Heart right ventricle (tissue), 16 donors: ENCODE data around the gene ZNF248. TPM values are rescaled to one million over a fixed set of nuclear protein-coding genes. Genes with fewer than 3 reads are reported as not detected.

Source experiments
- ATAC-seq, 8 donors: fragments of 200-7000 bp; cut with Tn5 transposase; one replicate each; pipeline ENCODE4 v1.9.1; 2020; ENCODE audit warnings: mild to moderate bottlenecking in 8 of 8, moderate library complexity in 8 of 8, moderate number of reproducible peaks in 1 of 8
- DNase-seq, 2 donors: peaks; one replicate each; pipeline ENCODE4 v3.0.0-alpha.2; 2020
- H3K27ac ChIP-seq, 10 donors: fragments of 200-600 bp; sonication (generic) in 2 of 10; one replicate each; pipeline versions ENCODE4 v1.5.0 to v1.8.0; 2020 to 2022; ENCODE audit warnings: mild to moderate bottlenecking in 3 of 10
- H3K27me3 ChIP-seq, 7 donors: fragments of 200-600 bp; one replicate each; pipeline ENCODE4 v1.8.0; 2021 to 2022; ENCODE audit warnings: mild to moderate bottlenecking in 2 of 7
- H3K36me3 ChIP-seq, 9 donors: fragments of 200-600 bp; sonication (generic) in 1 of 9; one replicate each; pipeline versions ENCODE4 v1.5.0 to v1.8.0; 2020 to 2022; ENCODE audit warnings: mild to moderate bottlenecking in 2 of 9
- H3K4me1 ChIP-seq, 9 donors: fragments of 200-600 bp; sonication (generic) in 1 of 9; one replicate each; pipeline versions ENCODE4 v1.5.0 to v1.8.0; 2020 to 2022; ENCODE audit warnings: mild to moderate bottlenecking in 4 of 9
- H3K4me3 ChIP-seq, 10 donors: fragments of 200-600 bp; sonication (generic) in 2 of 10; one replicate each; pipeline versions ENCODE4 v1.5.0 to v1.8.0; 2020 to 2022; ENCODE audit warnings: mild to moderate bottlenecking in 7 of 10, moderate library complexity in 2 of 10
- H3K9me3 ChIP-seq, 11 donors: fragments of 200-600 bp in 10 of 11; sonication (generic) in 2 of 11; one replicate each; pipeline versions ENCODE4 v1.5.0 to v1.8.0; 2013 to 2022; ENCODE audit warnings: mild to moderate bottlenecking in 2 of 11, control low read depth in 1 of 11, moderate library complexity in 1 of 11
- WGBS, 2 donors: extraction: QIAGEN DNeasy Blood & Tissue Kit; methylation state at CpG; one replicate each; pipeline ENCODE4 v1.1.7; 2013; ENCODE audit warnings: inconsistent platforms in 1 of 2; 5-methylcytosine and 5-hydroxymethylcytosine counted together
- intact Hi-C, 10 donors: fragments of 100-400 bp; cut with DNase I; formaldehyde crosslinking; loops; one replicate each; pipeline versions ENCODE4 v1.11.1 to v1.14.2; 2022
- polyA plus RNA-seq, 2 donors: library from polyadenylated mRNA; stranded (reverse); fragments of 200-250 nt; gene quantifications; one replicate each; pipeline ENCODE4 v1.2.3, GENCODE V29; 2013
- total RNA-seq, 10 donors: library from RNA; stranded (reverse); fragmentation: NEBNext Ultra II Directional in 3 of 10; extraction: Animal tissue kit (Norgen Biotek cat#: 25700) in 3 of 10; gene quantifications; one replicate each; pipeline versions ENCODE4 v1.2.1 to v1.2.4, GENCODE V29; 2021 to 2023
- TF ChIP-seq, protein P1 (sequence below), 9 donors: fragments of 200-600 bp; sonication (generic) in 2 of 9; IDR thresholded peaks; one replicate each; pipeline versions ENCODE4 v1.5.0 to v1.8.0; 2021 to 2022; ENCODE audit warnings: antibody characterized with exemption in 9 of 9, mild to moderate bottlenecking in 5 of 9, moderate library complexity in 1 of 9
- donor health status: Arrhythmogenic right ventricular cardiomyopathy.
- donor health status: ischemic (EF 13 %, LVEDD 7.1; RV severe dilation, severe dysfunction).
- donor health status: healthy with polysubstance abuse.
- donor health status: DM: no; HTN: yes; CAD: no.
- donor health status: DM: no; HTN: no; CAD: no.
- donor health status: ischemic (EF 25% LVEDD 6.9; RV normal size, moderate dysfunction).
- donor health status: ischemic (EF 25% LVEDD 5.7; RV mildly dilated, moderate dysfunction).
- donor health status: healthy.
- donor health status: DM: yes; HTN: yes; CAD: no.
- donor health status: Ischemic cardiomyopathy.
- donor health status: ischemic (EF 35%, LVEDD 5.7; RV mildly dilated, moderate dysfunction).
- donor health status: nonischemic (EF 11% LVEDD 7.7; RV severe dilation, severe dysfunction).
- donor health status: DM: yes; HTN: yes; CAD: no.
- donor health status: PGD.
- donor health status: ischemic (EF 29% LVEDD 5.4; RV normal size, mild dysfunction).
- donor health status: nonischemic (EF 23%, LVEDD 6.1; RV moderate dilation, normal function).

The ZNF248 gene
- total and polyA plus RNA-seq, 12 donors, result 3.8 to 13.9 (median 8.8) TPM

DNA sequence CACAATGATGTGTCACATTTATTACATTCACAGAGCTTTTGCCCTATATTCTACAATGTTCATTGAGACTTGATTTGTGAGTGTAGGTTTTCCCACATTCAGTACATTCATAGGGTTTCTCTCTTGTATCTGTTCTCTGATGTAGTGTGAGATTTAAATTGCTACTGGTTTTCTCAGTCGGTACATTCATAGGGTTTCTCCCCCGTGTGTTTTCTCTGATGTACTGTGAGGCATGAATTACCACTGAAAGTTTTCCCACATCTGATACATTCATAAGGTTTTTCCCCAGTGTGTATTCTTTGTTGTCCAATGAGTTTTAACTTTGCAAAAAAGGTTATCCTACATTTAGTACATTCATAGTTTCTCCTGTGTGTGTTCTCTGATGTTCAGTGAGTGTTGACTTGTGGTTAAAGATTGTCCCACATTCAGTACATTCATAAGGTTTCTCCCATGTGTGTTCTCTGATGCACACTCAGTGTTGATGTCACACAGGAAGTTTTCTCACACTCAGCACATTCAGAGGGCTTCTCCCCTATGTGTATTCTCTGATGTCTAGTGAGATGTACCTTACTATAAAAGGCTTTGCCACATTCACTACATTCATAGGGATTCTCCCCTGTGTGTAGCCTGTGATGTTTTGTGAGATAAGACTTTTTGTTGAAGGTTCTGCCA, 63.0 kb downstream of the ZNF248 start:
- TF ChIP-seq, protein P1, sequence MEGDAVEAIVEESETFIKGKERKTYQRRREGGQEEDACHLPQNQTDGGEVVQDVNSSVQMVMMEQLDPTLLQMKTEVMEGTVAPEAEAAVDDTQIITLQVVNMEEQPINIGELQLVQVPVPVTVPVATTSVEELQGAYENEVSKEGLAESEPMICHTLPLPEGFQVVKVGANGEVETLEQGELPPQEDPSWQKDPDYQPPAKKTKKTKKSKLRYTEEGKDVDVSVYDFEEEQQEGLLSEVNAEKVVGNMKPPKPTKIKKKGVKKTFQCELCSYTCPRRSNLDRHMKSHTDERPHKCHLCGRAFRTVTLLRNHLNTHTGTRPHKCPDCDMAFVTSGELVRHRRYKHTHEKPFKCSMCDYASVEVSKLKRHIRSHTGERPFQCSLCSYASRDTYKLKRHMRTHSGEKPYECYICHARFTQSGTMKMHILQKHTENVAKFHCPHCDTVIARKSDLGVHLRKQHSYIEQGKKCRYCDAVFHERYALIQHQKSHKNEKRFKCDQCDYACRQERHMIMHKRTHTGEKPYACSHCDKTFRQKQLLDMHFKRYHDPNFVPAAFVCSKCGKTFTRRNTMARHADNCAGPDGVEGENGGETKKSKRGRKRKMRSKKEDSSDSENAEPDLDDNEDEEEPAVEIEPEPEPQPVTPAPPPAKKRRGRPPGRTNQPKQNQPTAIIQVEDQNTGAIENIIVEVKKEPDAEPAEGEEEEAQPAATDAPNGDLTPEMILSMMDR (IDR thresholded peaks at IDR 0.05), result no peak
- ATAC-seq, result no peak
- H3K9me3 ChIP-seq, result peaks cover 0 to 83% (median 21%) of the 10 kb centered on the region in 11 donors
- H3K27me3 ChIP-seq, result no peaks in the 10 kb centered on the region
- H3K4me3 ChIP-seq, result no peak overlapping the region
- DNase-seq, result no peak
- H3K27ac ChIP-seq, result no peak overlapping the region
- H3K4me1 ChIP-seq, result no peaks in the 10 kb centered on the region
- intact Hi-C loops, result no loop called here
- WGBS, 2 donors, result 80 to 84% methylated on average over 2 of the region's 2 CpGs
- peaks cover 0 to 28% (median 0%) of the 10 kb centered on the region in 9 donors for H3K36me3 ChIP-seq

DNA sequence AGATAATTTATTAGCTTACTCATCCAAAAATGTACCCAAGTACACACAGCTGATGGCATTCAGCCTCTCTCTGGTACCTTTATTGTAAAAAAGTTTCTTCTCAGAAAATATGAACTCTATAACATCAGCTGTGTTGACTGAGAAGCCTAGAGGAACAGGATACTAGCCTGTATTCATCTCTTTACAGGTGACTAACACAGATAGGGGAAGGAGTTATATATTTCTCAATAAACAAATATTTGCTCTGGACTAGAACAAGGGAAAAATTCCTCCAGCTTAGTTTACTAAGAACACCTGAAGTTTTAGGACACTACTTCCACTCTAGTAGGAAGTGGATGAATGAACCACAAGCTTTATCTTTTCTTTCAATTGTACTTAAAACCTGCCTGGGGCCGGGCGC, 67.8 kb downstream of the ZNF248 start:
- Histone ChIP-seq H3K36me3 (peaks cover 0 to 6% (median 0%) of the 10 kb centered on the region in 9 donors), H3K4me1 (no peaks in the 10 kb centered on the region), H3K27ac (no peak overlapping the region), H3K4me3 (no peak overlapping the region), H3K27me3 (no peaks in the 10 kb centered on the region), H3K9me3 (peaks cover 0 to 78% (median 12%) of the 10 kb centered on the region in 11 donors)
- no peak for ATAC-seq
- DNase-seq, result no peak
- 64 to 90% methylated on average over 2 of the region's 2 CpGs for WGBS, 2 donors
- intact Hi-C loops, result no loop called here
- TF ChIP-seq, protein P1 (IDR thresholded peaks at IDR 0.05), result no peak

DNA sequence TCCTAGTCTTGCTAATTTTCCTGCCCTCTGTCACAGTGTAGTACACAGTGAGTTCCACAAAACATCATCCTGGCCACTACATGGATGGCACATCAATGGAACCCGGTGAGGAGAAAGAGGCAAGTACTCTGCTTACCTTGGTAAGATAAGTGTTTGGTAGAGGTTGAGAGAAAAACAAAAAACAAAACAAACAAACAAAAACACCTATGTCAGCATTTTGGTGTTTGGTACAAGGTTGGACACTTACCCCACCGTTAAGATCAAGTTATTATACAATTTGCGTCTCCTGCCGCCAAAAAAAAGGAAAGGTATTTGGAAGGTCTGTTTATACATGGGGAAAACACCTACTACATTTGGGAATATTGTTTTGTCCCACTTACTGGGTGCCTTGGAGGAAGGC, 72.7 kb downstream of the ZNF248 start:
- intact Hi-C loops, result loop anchor here in 1 of 10 donors (5.0 kb wide), 1 partner anchor 1092 kb away; no protein-coding TSS in a partner anchor
- no peak overlapping the region for H3K4me3 ChIP-seq
- no peaks in the 10 kb centered on the region for H3K27me3 ChIP-seq
- no peaks in the 10 kb centered on the region for H3K4me1 ChIP-seq
- H3K9me3 ChIP-seq, result peaks cover 0 to 68% (median 7%) of the 10 kb centered on the region in 11 donors
- 78 to 83% methylated on average over 4 of the region's 4 CpGs for WGBS, 2 donors
- no peak for ATAC-seq
- DNase-seq, result no peak
- H3K36me3 ChIP-seq, result no peaks in the 10 kb centered on the region
- no peak overlapping the region for H3K27ac ChIP-seq
- TF ChIP-seq, protein P1 (IDR thresholded peaks at IDR 0.05), result no peak

DNA sequence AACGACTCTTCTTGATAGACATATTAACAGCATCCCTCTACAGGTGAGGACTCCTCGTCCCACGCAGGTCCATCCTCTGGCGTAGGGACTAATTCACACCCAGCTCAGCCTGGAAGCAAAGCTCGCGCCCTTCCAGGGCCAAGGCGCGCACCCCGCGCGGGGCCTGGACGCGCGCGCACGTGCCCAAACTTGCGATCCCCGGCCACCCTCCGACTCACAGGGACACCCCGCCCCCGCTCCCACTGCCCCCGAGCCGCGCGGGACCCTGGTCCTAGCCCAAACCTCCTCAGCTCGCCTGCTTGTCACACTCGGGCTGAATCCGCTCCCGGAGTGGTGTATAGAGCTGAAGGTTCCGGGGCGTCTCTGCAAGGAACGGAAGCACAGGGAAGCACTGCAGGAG, 76.9 kb downstream of the ZNF248 start:
- 61 to 62% methylated on average over 32 of the region's 32 CpGs for WGBS, 2 donors
- ATAC-seq, result no peak
- TF ChIP-seq, protein P1 (IDR thresholded peaks at IDR 0.05), result no peak

More for the DNA sequence above, 76.9 kb downstream of the ZNF248 start:
- intact Hi-C loops, result loop anchor here in 1 of 10 donors (5.0 kb wide), 1 partner anchor 1088 kb away; no protein-coding TSS in a partner anchor
- H3K4me3 ChIP-seq, result no peak overlapping the region
- no peaks in the 10 kb centered on the region for H3K27me3 ChIP-seq
- no peak overlapping the region for H3K27ac ChIP-seq
- H3K9me3 ChIP-seq, result peaks cover 0 to 46% (median 7%) of the 10 kb centered on the region in 11 donors
- H3K4me1 ChIP-seq, result no peaks in the 10 kb centered on the region
- DNase-seq, result no peak
- no peaks in the 10 kb centered on the region for H3K36me3 ChIP-seq
